GM12865 (cell line): ENCODE measurements around the gene CCDC192.

Experiments
- DNase-seq: peaks from one replicate; pipeline ENCODE4 v3.0.0; 2010; ENCODE audit warnings: low read depth
- H3K4me3 ChIP-seq: 2 replicates; pipeline ENCODE4 v1.5.1; 2011; ENCODE audit warnings: mild to moderate bottlenecking, low read depth, low read length, control low read depth
- CTCF ChIP-seq: IDR thresholded peaks from 2 replicates; pipeline ENCODE4 v1.5.1; 2011; ENCODE audit warnings: low read length, control low read depth, low read depth, inconsistent platforms; ENCODE audit not compliant: insufficient read depth; ENCODE audit errors: missing control alignments

Gene CCDC192

GRCh38 chr5:127762412-127762811 lies 59.2 kb downstream of the CCDC192 start:
- TF ChIP-seq CTCF: no peak
- no peak overlapping the region for H3K4me3 ChIP-seq
- DNase-seq: no peak

GRCh38 chr5:127766676-127767335 lies 63.6 kb downstream of the CCDC192 start:
- DNase-seq: no peak
- no peak overlapping the region for H3K4me3 ChIP-seq
- TF ChIP-seq CTCF: no peak

DNA sequence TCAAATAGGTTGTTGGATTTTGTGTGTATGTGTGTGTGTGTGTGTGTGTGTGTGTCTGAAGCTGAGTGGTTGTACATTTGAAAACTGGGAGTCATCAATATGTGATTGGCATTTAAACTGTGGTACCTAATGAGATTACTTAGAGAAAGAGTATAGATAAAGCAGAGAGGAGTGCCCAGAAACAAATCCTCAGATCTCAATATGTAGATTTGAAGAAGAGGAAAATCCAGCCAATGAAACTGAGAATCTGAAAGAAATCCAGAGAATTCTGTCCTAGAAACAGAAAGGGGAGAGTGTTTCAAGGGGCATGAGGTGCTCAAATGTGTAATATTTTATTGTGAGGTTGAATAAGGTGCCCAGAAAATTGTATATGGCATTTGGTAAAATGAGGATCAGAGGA lies 66.2 kb downstream of the CCDC192 start:
- DNase-seq: no peak
- no peak overlapping the region for H3K4me3 ChIP-seq
- TF ChIP-seq CTCF: no peak

DNA sequence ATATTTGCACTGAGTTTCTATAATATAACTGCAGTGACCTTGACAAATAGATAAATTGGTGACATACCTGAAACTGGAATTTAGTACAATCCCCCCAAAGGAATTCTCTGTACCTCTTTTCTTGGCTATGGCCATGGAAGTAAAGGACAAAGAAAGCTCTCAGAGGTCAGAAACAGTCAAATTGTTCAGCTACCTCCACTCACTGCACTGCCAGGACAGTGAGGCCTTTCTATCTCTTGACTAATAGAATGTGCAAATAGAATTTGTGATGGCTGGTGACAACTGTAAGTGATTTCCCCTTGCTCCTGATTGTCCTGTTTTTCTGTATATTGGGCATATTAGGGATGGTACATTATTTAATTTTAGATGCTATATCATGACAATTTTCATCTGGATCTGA lies 67.1 kb downstream of the CCDC192 start:
- DNase-seq: no peak
- TF ChIP-seq CTCF: no peak
- no peak overlapping the region for H3K4me3 ChIP-seq

DNA sequence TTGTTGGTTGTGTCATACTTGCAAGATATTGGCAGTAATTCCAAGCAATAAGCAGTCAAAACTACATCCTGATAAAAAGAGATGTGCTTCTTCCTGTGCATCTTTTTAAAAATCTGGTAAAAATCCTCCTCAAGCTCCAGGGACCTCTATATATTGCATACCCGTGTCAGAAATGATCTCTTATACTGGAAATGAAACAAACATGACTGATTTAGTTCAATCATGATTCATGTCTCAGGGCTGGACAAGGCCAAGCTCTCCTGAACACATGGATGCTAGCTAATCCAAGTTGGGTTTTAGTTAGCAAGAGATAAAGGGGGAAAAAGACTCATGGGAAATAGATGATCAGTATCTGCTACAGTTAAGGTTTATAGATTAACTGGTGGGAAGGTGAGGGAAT lies 69.3 kb downstream of the CCDC192 start:
- no peak for DNase-seq
- TF ChIP-seq CTCF: no peak
- H3K4me3 ChIP-seq: no peak overlapping the region

GRCh38 chr5:127774221-127774620 lies 71.0 kb downstream of the CCDC192 start:
- no peak for TF ChIP-seq CTCF
- DNase-seq: no peak
- H3K4me3 ChIP-seq: no peak overlapping the region

DNA sequence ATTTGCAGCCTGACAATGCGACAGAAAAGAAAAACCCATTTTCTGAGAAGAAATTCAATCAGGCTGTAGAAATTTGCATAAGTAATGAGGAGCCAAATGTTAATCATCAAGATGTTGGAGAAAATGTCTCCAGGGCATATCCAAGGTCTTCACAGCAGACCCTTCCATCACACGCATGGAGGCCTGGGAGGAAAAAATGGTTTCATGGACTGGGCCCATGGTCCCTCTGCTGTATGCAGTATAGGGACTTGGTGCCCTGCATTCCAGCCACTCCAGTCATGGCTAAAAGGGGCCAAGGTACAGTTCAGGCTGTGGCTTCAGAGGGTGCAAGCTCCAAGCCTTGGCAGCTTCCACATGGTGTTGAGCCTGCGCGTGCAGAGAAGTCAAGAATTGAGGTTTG lies 73.3 kb downstream of the CCDC192 start:
- no peak for TF ChIP-seq CTCF
- no peak overlapping the region for H3K4me3 ChIP-seq
- DNase-seq: no peak
